ENCODE measurements around the gene TSBP1. TPM values are rescaled to one million over a fixed set of nuclear protein-coding genes. Genes with fewer than 3 reads are reported as not detected.
"Not testable (repeated sequence)": the region's sequence is repeated elsewhere in the genome, so short reads cannot be mapped to it uniquely, and the experiment has no call there.

Gene TSBP1
- total and polyA plus RNA-seq, 7 donors = not detected

DNA sequence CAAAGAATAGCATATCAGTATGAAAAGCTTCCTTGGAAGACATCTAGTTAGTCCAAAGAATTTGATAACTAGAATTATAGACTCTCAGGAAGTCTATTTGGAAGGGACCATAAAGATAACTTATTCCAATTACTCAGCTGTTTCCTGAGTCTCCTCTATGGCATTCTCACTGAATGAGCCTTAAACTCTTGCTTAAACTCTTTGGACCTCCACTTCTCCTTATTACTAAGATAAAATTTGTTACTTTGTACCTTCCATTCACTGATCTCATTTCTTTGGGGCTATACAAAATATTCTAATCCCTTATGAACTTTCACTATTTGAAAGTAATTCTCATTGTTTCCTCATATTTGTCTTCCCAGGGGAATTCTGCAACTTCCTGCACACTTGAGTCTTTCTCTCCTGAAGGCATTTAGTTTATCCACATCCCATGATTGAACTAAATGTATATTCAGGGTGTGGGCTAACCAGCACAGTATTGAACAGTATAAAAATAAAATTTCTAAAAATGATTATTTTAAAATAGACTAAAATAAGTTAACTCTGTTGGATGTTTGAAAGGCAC lies 80.7 kb downstream of the TSBP1 start:
- intact Hi-C loops (cut with DNase I) = no loop called here
- Histone ChIP-seq H3K27ac (no peak overlapping the region), H3K36me3 (ENCODE audit: insufficient read depth in 1 of 2, low read depth in 1 of 2) (no peaks in the 10 kb centered on the region), H3K4me1 (no peaks in the 10 kb centered on the region), H3K9me3 (no peaks in the 10 kb centered on the region), H3K27me3 (ENCODE audit: insufficient read depth in 3 of 3, low read length in 2 of 3) (peaks cover 0 to 3% (median 2%) of the 10 kb centered on the region in 3 donors), H3K4me3 (no peak overlapping the region)
- DNase-seq (no peak), ATAC-seq (no peak)
- TF ChIP-seq, protein P1, sequence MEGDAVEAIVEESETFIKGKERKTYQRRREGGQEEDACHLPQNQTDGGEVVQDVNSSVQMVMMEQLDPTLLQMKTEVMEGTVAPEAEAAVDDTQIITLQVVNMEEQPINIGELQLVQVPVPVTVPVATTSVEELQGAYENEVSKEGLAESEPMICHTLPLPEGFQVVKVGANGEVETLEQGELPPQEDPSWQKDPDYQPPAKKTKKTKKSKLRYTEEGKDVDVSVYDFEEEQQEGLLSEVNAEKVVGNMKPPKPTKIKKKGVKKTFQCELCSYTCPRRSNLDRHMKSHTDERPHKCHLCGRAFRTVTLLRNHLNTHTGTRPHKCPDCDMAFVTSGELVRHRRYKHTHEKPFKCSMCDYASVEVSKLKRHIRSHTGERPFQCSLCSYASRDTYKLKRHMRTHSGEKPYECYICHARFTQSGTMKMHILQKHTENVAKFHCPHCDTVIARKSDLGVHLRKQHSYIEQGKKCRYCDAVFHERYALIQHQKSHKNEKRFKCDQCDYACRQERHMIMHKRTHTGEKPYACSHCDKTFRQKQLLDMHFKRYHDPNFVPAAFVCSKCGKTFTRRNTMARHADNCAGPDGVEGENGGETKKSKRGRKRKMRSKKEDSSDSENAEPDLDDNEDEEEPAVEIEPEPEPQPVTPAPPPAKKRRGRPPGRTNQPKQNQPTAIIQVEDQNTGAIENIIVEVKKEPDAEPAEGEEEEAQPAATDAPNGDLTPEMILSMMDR (IDR thresholded peaks at IDR 0.05) = no peak

DNA sequence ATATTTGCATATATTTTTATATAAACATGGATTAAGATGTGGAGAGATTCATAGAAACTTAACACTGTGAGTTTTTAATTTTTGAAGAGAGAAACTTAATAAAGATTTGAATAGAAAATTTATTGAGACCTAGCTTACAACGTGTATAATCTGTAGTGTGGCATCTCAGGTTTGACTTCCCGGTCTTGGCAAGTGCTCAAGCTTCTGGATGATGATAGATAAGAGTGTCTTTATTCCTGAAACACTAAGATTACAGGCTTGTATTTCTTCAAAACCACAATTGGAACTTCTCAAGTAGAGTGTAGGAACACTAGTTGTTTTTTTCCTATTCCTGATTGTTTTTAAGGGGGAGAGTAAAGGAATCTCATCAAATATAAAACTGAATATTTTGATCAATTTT lies 83.3 kb downstream of the TSBP1 start:
- DNase-seq = no peak

DNA sequence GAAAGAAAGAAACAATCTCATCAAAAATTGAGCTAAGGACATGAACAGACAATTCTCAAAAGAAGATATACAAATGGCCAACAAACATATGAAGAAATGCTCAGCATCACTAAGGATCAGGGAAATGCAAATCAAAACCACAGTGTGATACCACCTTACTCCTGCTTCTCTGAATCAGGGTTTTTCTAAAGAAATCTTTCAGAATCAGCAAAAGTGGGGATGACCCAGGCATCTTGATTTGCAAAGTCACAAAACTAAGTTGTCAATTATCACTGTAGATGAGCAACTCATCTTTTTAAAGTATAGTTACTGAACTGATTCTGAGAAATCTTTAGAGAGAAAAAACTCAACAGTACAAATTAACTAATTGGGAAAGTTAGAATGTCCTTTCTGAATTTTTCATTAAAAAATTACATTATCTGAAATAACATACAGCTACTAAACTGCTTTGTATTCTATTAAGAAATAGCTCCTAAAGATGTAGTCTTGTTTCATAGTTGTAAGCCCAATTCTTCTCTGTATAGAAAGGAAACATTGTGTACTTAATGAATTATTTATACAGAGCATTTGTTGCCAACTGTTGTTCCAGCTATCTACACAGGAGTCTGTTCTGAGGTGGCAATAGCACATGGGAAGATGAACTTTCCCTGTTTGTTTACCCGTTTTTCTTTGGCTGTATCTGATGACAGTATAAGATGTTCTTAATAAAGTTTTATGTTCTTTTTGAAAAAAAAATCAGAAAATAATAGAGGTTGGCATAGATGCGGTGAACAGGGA lies 97.7 kb downstream of the TSBP1 start:
- H3K27ac ChIP-seq; H3K36me3 ChIP-seq (ENCODE audit: insufficient read depth in 1 of 2, low read depth in 1 of 2); DNase-seq; H3K4me1 ChIP-seq; H3K27me3 ChIP-seq (ENCODE audit: insufficient read depth in 3 of 3, low read length in 2 of 3); H3K4me3 ChIP-seq; H3K9me3 ChIP-seq; ATAC-seq; intact Hi-C loops (cut with DNase I): not testable (repeated sequence)
- 90 to 94% (median 90%) methylated on average over 2 of the region's 2 CpGs for WGBS, 3 donors

More for the DNA sequence above, 83.3 kb downstream of the TSBP1 start:
- TF ChIP-seq, protein P1 (IDR thresholded peaks at IDR 0.05) = no peak
- Histone ChIP-seq H3K4me3 (no peak overlapping the region), H3K36me3 (ENCODE audit: insufficient read depth in 1 of 2, low read depth in 1 of 2) (no peaks in the 10 kb centered on the region), H3K9me3 (no peaks in the 10 kb centered on the region), H3K4me1 (no peaks in the 10 kb centered on the region), H3K27me3 (ENCODE audit: insufficient read depth in 3 of 3, low read length in 2 of 3) (peaks cover 0 to 3% (median 2%) of the 10 kb centered on the region in 3 donors), H3K27ac (no peak overlapping the region)
- intact Hi-C loops (cut with DNase I) = no loop called here
- ATAC-seq = no peak
- WGBS, 3 donors = 54 to 72% (median 57%) methylated on average over 2 of the region's 2 CpGs

DNA sequence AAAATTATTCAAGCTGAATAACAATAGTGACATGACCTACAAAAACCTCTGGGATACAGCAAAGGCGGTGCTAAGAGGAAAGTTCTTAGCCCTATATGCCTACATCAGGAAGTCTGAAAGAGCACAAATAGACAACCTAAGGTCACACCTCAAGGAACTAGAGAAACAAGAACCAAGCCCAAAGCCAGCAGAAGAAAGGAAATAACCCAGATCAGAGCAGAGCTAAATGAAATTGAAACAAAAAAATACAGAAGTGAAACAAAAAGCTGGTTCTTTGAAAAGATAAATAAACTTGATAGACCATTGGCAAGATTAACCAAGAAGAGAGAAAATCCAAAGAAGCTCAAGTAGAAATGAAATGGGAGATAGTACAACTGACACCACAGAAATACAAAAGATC lies 100.3 kb downstream of the TSBP1 start:
- 78 to 97% (median 85%) methylated on average over 1 of the region's 1 CpG for WGBS, 3 donors
- no peaks in the 10 kb centered on the region for H3K27me3 ChIP-seq (ENCODE audit: insufficient read depth in 3 of 3, low read length in 2 of 3)
- H3K4me1 ChIP-seq = no peaks in the 10 kb centered on the region
- no peak overlapping the region for H3K4me3 ChIP-seq
- no peak overlapping the region for H3K27ac ChIP-seq
- intact Hi-C loops (cut with DNase I) = no loop called here
- ATAC-seq = no peak
- H3K9me3 ChIP-seq = no peaks in the 10 kb centered on the region
- no peaks in the 10 kb centered on the region for H3K36me3 ChIP-seq (ENCODE audit: insufficient read depth in 1 of 2, low read depth in 1 of 2)
- TF ChIP-seq, protein P1 (IDR thresholded peaks at IDR 0.05) = no peak
- DNase-seq = no peak

DNA sequence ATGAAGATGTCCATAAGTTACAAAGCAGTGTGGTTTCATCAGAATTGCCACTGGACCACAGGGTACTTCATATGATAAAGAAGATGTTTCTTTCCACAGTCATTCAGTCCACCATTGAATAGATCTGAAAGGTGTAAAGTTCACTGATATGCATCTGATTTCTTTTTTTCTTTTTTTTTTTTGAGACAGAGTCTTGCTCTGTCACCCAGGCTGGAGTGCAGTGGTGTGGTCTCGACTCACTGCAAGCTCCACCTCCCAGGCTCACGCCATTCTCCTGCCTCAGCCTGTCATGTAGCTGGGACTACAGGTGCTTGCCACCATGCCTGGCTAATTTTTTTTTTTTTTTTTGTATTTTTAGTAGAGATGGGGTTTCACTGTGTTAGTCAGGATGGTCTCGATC lies 103.2 kb downstream of the TSBP1 start:
- ATAC-seq; H3K9me3 ChIP-seq; H3K4me3 ChIP-seq; H3K36me3 ChIP-seq (ENCODE audit: insufficient read depth in 1 of 2, low read depth in 1 of 2); DNase-seq; intact Hi-C loops (cut with DNase I); H3K27ac ChIP-seq; H3K27me3 ChIP-seq (ENCODE audit: insufficient read depth in 3 of 3, low read length in 2 of 3); H3K4me1 ChIP-seq: not testable (repeated sequence)
- 86 to 100% (median 88%) methylated on average over 3 of the region's 3 CpGs for WGBS, 3 donors

Measured in psoas muscle (tissue), 8 donors.